Endothelial cell of umbilical vein (primary cell): ENCODE measurements around the gene CHMP4A. TPM values are rescaled to one million over a fixed set of nuclear protein-coding genes. Genes with fewer than 3 reads are reported as not detected.
A peak's percentile ranks its signal among the peaks of the same experiment; 100 is the strongest.

Experiments
- BruUV-seq: library from RNA; stranded (reverse); fragments of 400-500 nt; replicated peaks from 2 replicates; lab custom pipeline; 2021; lab: Mats Ljungman, UMichigan
- CTCF ChIA-PET: fragments of 300-600, 350-600 bp; sonication (Branson Sonifier 250); formaldehyde crosslinking; loops from one replicate; lab custom pipeline; 2021; ENCODE audit warnings: antibody characterized with exemption, inconsistent platforms; lab: Charles Lee
- POLR2A ChIA-PET: fragments of 300-600, 350-600 bp; sonication (Branson Sonifier 250); formaldehyde crosslinking; loops from one replicate; lab custom pipeline; 2021; ENCODE audit warnings: antibody characterized with exemption, inconsistent platforms; lab: Charles Lee
- DNase-seq: peaks from one replicate; pipeline ENCODE4 v3.0.0-alpha.2; 2011; ENCODE audit warnings: low read depth, low spot score
- FAIRE-seq: peaks from 2 replicates; lab custom pipeline; 2011; peaks lifted over from hg19 to GRCh38; lab: Jason Lieb, UNC
- H2AFZ ChIP-seq: 2 replicates; pipeline ENCODE4 v1.6.0; 2012; ENCODE audit warnings: low read depth, low read length, control low read depth, inconsistent platforms
- H3K27ac ChIP-seq: 2 replicates; pipeline ENCODE4 v1.5.1; 2011; ENCODE audit warnings: low read depth, mild to moderate bottlenecking, control low read depth, low read length, moderate library complexity; ENCODE audit not compliant: insufficient read depth
- H3K27me3 ChIP-seq, 2 experiments: 2 replicates each; pipeline versions ENCODE4 v1.6.0 to v1.6.1; 2011; ENCODE audit warnings: low read length in 2 of 2, mixed read lengths in 1 of 2; ENCODE audit not compliant: control insufficient read depth in 2 of 2, insufficient read depth in 2 of 2
- H3K36me3 ChIP-seq, 2 experiments: 2 replicates in 1 of 2; 3 replicates in 1 of 2; pipeline ENCODE4 v1.5.1; 2011; ENCODE audit warnings: low read length in 2 of 2, mild to moderate bottlenecking in 1 of 2, moderate library complexity in 1 of 2; ENCODE audit not compliant: control insufficient read depth in 2 of 2, insufficient read depth in 2 of 2; ENCODE audit errors: extremely low read depth in 1 of 2
- H3K4me1 ChIP-seq: 3 replicates; pipeline ENCODE4 v1.5.1; 2011; ENCODE audit warnings: mild to moderate bottlenecking, low read length; ENCODE audit not compliant: control insufficient read depth, insufficient read depth; ENCODE audit errors: extremely low read depth
- H3K4me2 ChIP-seq: 2 replicates; pipeline ENCODE4 v1.6.1; 2011; ENCODE audit warnings: low read length, control low read depth, mixed read lengths; ENCODE audit not compliant: insufficient read depth
- H3K4me3 ChIP-seq, 3 experiments: fragments of 200-600 bp in 1 of 3; sonication (generic), shearing (Covaris generic) in 1 of 3; replicated peaks in 1 of 3; 2 replicates each; pipeline ENCODE4 v1.5.1; 2011 to 2016; ENCODE audit warnings: control low read depth in 3 of 3, low read length in 3 of 3, mild to moderate bottlenecking in 2 of 3, inconsistent platforms in 1 of 3, low read depth in 1 of 3, moderate library complexity in 1 of 3; ENCODE audit not compliant: insufficient read depth in 1 of 3
- H3K79me2 ChIP-seq: 2 replicates; pipeline ENCODE4 v1.6.0; 2012; ENCODE audit warnings: low read length, inconsistent platforms; ENCODE audit not compliant: control insufficient read depth, insufficient read depth
- H3K9ac ChIP-seq: replicated peaks from 2 replicates; pipeline ENCODE3; 2011; ENCODE audit warnings: low read length, control low read depth; ENCODE audit not compliant: insufficient read depth; ENCODE audit errors: extremely low read depth
- H3K9me1 ChIP-seq: replicated peaks from 3 replicates; pipeline ENCODE4 v1.6.0; 2011; ENCODE audit warnings: mild to moderate bottlenecking, low read length; ENCODE audit not compliant: control insufficient read depth, insufficient read depth; ENCODE audit errors: extremely low read depth
- H3K9me3 ChIP-seq: replicated peaks from 2 replicates; pipeline ENCODE4 v1.5.1; 2012; ENCODE audit warnings: low read length, inconsistent platforms; ENCODE audit not compliant: control insufficient read depth, insufficient read depth
- H4K20me1 ChIP-seq: replicated peaks from 2 replicates; pipeline ENCODE3; 2011; ENCODE audit warnings: mild to moderate bottlenecking, low read length; ENCODE audit not compliant: control insufficient read depth, insufficient read depth; ENCODE audit errors: extremely low read depth
- EZH2 ChIP-seq: IDR thresholded peaks from 2 replicates; pipeline ENCODE4 v1.6.1; 2012; ENCODE audit warnings: borderline replicate concordance, low read depth, mild to moderate bottlenecking, moderate library complexity, low read length, inconsistent platforms; ENCODE audit not compliant: severe bottlenecking
- FOS ChIP-seq: IDR thresholded peaks from 2 replicates; pipeline ENCODE4 v1.6.1; 2011; ENCODE audit warnings: mild to moderate bottlenecking, low read length, moderate library complexity, borderline replicate concordance; ENCODE audit not compliant: insufficient read depth
- GATA2 ChIP-seq: IDR thresholded peaks from 2 replicates; pipeline ENCODE4 v1.7.0; 2011; ENCODE audit warnings: low read depth, mild to moderate bottlenecking, moderate library complexity, mixed read lengths, low read length; ENCODE audit not compliant: insufficient read length, insufficient read depth
- JUN ChIP-seq: IDR thresholded peaks from 2 replicates; pipeline ENCODE4 v1.6.1; 2011; ENCODE audit warnings: borderline replicate concordance, low read depth; ENCODE audit not compliant: insufficient read length, insufficient read depth
- MYC ChIP-seq: IDR thresholded peaks from one replicate; pipeline ENCODE4 v1.6.1; 2011; ENCODE audit warnings: mild to moderate bottlenecking, low read depth, low read length
- POLR2A ChIP-seq: IDR thresholded peaks from 2 replicates; pipeline ENCODE4 v1.6.1; 2012; ENCODE audit warnings: low read depth, mild to moderate bottlenecking, control low read depth, low read length
- POLR2AphosphoS5 ChIP-seq: IDR thresholded peaks from 2 replicates; pipeline ENCODE4 v1.6.1; 2012; ENCODE audit warnings: low read depth, mild to moderate bottlenecking, control low read depth, low read length, moderate library complexity; ENCODE audit not compliant: insufficient read depth
- dilution Hi-C: fragments of 300-500 bp; cut with MboI; formaldehyde crosslinking; loops from one replicate; pipeline ENCODE4 v1.15.0; 2019; ENCODE audit warnings: low sequenced_read_pairs; ENCODE audit not compliant: extremely low pct_ligation_motif_present
- intact Hi-C: fragments of 100-400 bp; cut with micrococcal nuclease; formaldehyde crosslinking; loops from one replicate; pipeline ENCODE4 v1.10.0; 2022
- polyA plus RNA-seq, 4 experiments: library from polyadenylated mRNA; depleted of rRNA in 3 of 4; stranded (reverse) in 3 of 4; unstranded in 1 of 4; fragments of >200 nt; gene quantifications; 2 replicates each; pipeline versions ENCODE4 v1.2.1 to v1.2.3, GENCODE V29; 2011 to 2012; ENCODE audit warnings: missing spikeins in 1 of 4
- total RNA-seq: library from RNA; stranded (reverse); gene quantifications from 2 replicates; pipeline ENCODE4 v1.2.3, GENCODE V29; 2021

The CHMP4A gene
- total and polyA plus RNA-seq, 2 donors (not counting 3 experiments of a cell fraction or from before 2014, with no cell fraction given), result 40.9 to 46.4 TPM

- peaks cover 4 to 14% of the 10 kb centered on the region in 2 experiments for H3K36me3 ChIP-seq
- ChIA-PET POLR2A (interaction anchor here (0.5 to 3.4 kb wide), 9 partner anchors 9 to 200 kb away, joined by 3 to 21 read pairs (median 5); partner anchors contain the start of genes GMPR2, IPO4, PSME2 and RNF31), CTCF (interaction anchor here (0.7 to 4.9 kb wide), 11 partner anchors 11 to 218 kb away, joined by 3 to 71 read pairs (median 7); partner anchors contain the start of genes CIDEB, DHRS1, IPO4 and IRF9)
- TF ChIP-seq FOS (no peak), POLR2AphosphoS5 (no peak), GATA2 (no peak)
- peak overlapping the region; percentile 47 for H3K4me2 ChIP-seq
- H3K9me1 ChIP-seq, result no peaks in the 10 kb centered on the region
- H3K79me2 ChIP-seq, result peaks cover 3% of the 10 kb centered on the region
- no peaks in the 10 kb centered on the region for H3K27me3 ChIP-seq
- peak overlapping the region in 1 of 3 experiments; percentile 34 for H3K4me3 ChIP-seq
- FAIRE-seq, result no peak
- no peaks in the 10 kb centered on the region for H3K9me3 ChIP-seq
- no peaks in the 10 kb centered on the region for H4K20me1 ChIP-seq
- peak overlapping the region; percentile 91 for H3K27ac ChIP-seq
- intact Hi-C loops (loop anchor here (1.0 kb wide), 5 partner anchors 10 to 67 kb away; partner anchors contain the start of genes GMPR2, IRF9, NEDD8 and RNF31), dilution Hi-C loops (no loop called here)
- H3K9ac ChIP-seq, result peak overlapping the region; percentile 53
- H3K4me1 ChIP-seq, result peaks cover 11% of the 10 kb centered on the region
- peak overlapping the region; percentile 56 for H2AFZ ChIP-seq
- no peak for DNase-seq
- TSS peak; percentile 79 for BruUV-seq
Measured at GRCh38 chr14:24213866-24214662, 776 bp upstream of the CHMP4A start.

- FAIRE-seq, result no peak
Measured at GRCh38 chr14:24211311-24211710, 2.0 kb downstream of the CHMP4A start.

More at GRCh38 chr14:24211311-24211710, 2.0 kb downstream of the CHMP4A start:
- BruUV-seq, result no TSS peak
- no peaks in the 10 kb centered on the region for H4K20me1 ChIP-seq
- H3K4me2 ChIP-seq, result no peak overlapping the region
- dilution Hi-C loops (no loop called here), intact Hi-C loops (no loop called here)
- no peak overlapping the region for H3K9ac ChIP-seq
- peaks cover 0 to 25% of the 10 kb centered on the region in 2 experiments for H3K36me3 ChIP-seq
- no peak for DNase-seq
- H3K4me3 ChIP-seq, result no peak overlapping the region
- no peaks in the 10 kb centered on the region for H3K9me3 ChIP-seq
- H2AFZ ChIP-seq, result no peak overlapping the region
- H3K4me1 ChIP-seq, result peaks cover 11% of the 10 kb centered on the region
- H3K27me3 ChIP-seq, result no peaks in the 10 kb centered on the region
- POLR2A ChIA-PET, result no interaction called here
- CTCF ChIA-PET, result interaction anchor here (0.9 kb wide), 1 partner anchor 97 kb away, joined by 4 read pairs; the partner anchor contains the start of gene CIDEB
- H3K79me2 ChIP-seq, result no peaks in the 10 kb centered on the region
- no peaks in the 10 kb centered on the region for H3K9me1 ChIP-seq
- H3K27ac ChIP-seq, result no peak overlapping the region
- no peak for TF ChIP-seq MYC
- no peak for TF ChIP-seq POLR2AphosphoS5
- TF ChIP-seq POLR2A, result no peak
- no peak for TF ChIP-seq GATA2
- no peak for TF ChIP-seq JUN
- TF ChIP-seq EZH2, result no peak
